Loucy (cell line): ENCODE data around the gene ZNF230.

Experiments used
- H2AFZ ChIP-seq: fragments of 200-600 bp; sonication (generic); 2 replicates; pipeline ENCODE4 v1.6.0; 2016; ENCODE audit warnings: antibody characterized with exemption, mild to moderate bottlenecking, low read length, moderate library complexity
- H3F3A ChIP-seq: fragments of 200-600 bp; 2 replicates; pipeline ENCODE4 v1.6.0; 2016; ENCODE audit warnings: antibody characterized with exemption, low read depth, mild to moderate bottlenecking
- H3K27me3 ChIP-seq: fragments of 200-600 bp; sonication (generic); 2 replicates; pipeline ENCODE4 v1.6.1; 2014; ENCODE audit warnings: low read length, mild to moderate bottlenecking; ENCODE audit not compliant: insufficient read depth, poor library complexity, severe bottlenecking
- H3K36me3 ChIP-seq: fragments of 200-600 bp; sonication (generic); 2 replicates; pipeline ENCODE4 v1.6.1; 2016; ENCODE audit warnings: low read length; ENCODE audit not compliant: insufficient read depth
- H3K4me1 ChIP-seq: fragments of 200-600 bp; sonication (generic); 2 replicates; pipeline ENCODE4 v1.5.1; 2014; ENCODE audit warnings: low read length, mild to moderate bottlenecking; ENCODE audit not compliant: insufficient read depth, poor library complexity, severe bottlenecking
- H3K4me2 ChIP-seq: fragments of 200-600 bp; sonication (generic); 2 replicates; pipeline ENCODE4 v1.6.0; 2014; ENCODE audit warnings: antibody characterized with exemption, low read length, low read depth, mild to moderate bottlenecking; ENCODE audit not compliant: poor library complexity, severe bottlenecking
- H3K4me3 ChIP-seq: fragments of 200-600 bp; sonication (generic); 2 replicates; pipeline ENCODE4 v1.5.1; 2014; ENCODE audit warnings: low read length, mild to moderate bottlenecking, mixed read lengths; ENCODE audit not compliant: poor library complexity, severe bottlenecking
- H3K79me2 ChIP-seq: fragments of 200-600 bp; sonication (generic); 2 replicates; pipeline ENCODE4 v1.6.1; 2014; ENCODE audit warnings: low read length; ENCODE audit not compliant: insufficient read depth
- H3K9ac ChIP-seq: fragments of 200-600 bp; sonication (generic); 2 replicates; pipeline ENCODE4 v1.6.0; 2014; ENCODE audit warnings: mild to moderate bottlenecking, low read depth, low read length, moderate library complexity; ENCODE audit not compliant: poor library complexity, severe bottlenecking
- H3K9me2 ChIP-seq: fragments of 200-600 bp; sonication (generic); replicated peaks from 2 replicates; pipeline ENCODE4 v1.6.1; 2016; ENCODE audit warnings: low read depth, low read length, mixed read lengths
- H3K9me3 ChIP-seq: fragments of 200-600 bp; sonication (generic); 2 replicates; pipeline ENCODE4 v1.6.1; 2014; ENCODE audit warnings: mild to moderate bottlenecking, antibody characterized with exemption, low read length, low read depth; ENCODE audit not compliant: insufficient read depth
- H4K20me1 ChIP-seq: fragments of 200-600 bp; sonication (generic); 2 replicates; pipeline ENCODE4 v1.6.0; 2014; ENCODE audit warnings: antibody characterized with exemption, low read length, mild to moderate bottlenecking; ENCODE audit not compliant: insufficient read depth, poor library complexity, severe bottlenecking
- EZH2phosphoT487 ChIP-seq: fragments of 200-600 bp; IDR thresholded peaks from 2 replicates; pipeline ENCODE4 v1.6.1; 2018; ENCODE audit warnings: antibody characterized with exemption, mild to moderate bottlenecking, moderate library complexity, borderline replicate concordance
- TF ChIP-seq, protein P1 (sequence below): fragments of 200-600 bp; sonication (generic); conservative IDR thresholded peaks from 2 replicates; pipeline ENCODE4 v1.5.1; 2014; ENCODE audit warnings: mild to moderate bottlenecking, antibody characterized with exemption, low read length

Gene ZNF230

GRCh38 chr19:44042147-44042546 lies 39.4 kb downstream of the ZNF230 start:
- Histone ChIP-seq H3K4me3 (no peak overlapping the region), H4K20me1 (no peaks in the 10 kb centered on the region), H3K4me1 (no peaks in the 10 kb centered on the region), H3K36me3 (no peaks in the 10 kb centered on the region), H3K4me2 (no peak overlapping the region), H3K9me2 (no peaks in the 10 kb centered on the region), H3K79me2 (no peaks in the 10 kb centered on the region), H3F3A (no peaks in the 10 kb centered on the region), H3K9me3 (no peaks in the 10 kb centered on the region; the same call in 1 of the 2 replicates), H3K9ac (no peak overlapping the region), H3K27me3 (no peaks in the 10 kb centered on the region), H2AFZ (no peak overlapping the region)
- TF ChIP-seq, protein P1, sequence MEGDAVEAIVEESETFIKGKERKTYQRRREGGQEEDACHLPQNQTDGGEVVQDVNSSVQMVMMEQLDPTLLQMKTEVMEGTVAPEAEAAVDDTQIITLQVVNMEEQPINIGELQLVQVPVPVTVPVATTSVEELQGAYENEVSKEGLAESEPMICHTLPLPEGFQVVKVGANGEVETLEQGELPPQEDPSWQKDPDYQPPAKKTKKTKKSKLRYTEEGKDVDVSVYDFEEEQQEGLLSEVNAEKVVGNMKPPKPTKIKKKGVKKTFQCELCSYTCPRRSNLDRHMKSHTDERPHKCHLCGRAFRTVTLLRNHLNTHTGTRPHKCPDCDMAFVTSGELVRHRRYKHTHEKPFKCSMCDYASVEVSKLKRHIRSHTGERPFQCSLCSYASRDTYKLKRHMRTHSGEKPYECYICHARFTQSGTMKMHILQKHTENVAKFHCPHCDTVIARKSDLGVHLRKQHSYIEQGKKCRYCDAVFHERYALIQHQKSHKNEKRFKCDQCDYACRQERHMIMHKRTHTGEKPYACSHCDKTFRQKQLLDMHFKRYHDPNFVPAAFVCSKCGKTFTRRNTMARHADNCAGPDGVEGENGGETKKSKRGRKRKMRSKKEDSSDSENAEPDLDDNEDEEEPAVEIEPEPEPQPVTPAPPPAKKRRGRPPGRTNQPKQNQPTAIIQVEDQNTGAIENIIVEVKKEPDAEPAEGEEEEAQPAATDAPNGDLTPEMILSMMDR = no peak
- no peak for TF ChIP-seq EZH2phosphoT487

DNA sequence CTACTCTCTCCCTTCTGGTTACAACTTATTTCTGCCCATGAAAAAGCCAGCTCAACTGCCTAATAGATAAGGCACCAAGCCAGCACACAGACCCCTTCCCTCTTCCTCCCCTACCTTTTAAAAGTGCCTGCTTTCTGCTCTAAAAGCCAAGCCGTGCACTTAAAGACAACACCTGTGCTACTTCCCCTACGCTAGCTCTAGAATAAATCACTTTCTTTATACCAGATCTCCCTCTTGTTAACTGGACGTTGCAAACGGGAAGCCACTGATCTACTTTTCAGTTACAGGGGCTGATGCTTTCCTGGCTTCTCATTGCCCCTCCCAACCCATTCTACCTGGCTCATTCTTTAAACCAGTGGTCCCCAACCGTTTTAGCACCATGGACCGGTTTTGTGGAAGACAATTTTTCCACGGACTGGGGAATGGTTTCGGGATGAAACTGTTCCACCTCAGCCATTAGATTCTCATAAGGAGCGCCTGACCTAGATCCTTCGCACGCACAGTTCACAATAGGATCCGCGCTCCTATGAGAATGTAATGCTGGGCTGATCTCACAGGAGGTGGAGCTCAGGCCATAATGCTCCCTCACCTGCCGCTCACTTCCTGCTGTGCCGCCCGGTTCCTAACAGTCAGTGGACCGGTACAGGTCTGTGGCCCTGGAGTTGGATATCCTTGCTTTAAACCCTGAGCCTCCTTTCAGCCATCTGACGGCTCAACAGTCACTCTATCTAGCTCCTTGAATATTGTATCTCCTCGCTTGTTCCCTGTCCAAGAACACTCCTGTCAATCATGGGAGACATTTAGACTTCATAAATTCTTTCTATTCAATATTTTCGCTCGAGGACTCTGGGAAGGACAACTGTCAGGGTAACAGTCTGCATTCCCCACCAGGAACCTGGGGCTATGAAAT lies 48.2 kb downstream of the ZNF230 start:
- H3K4me3 ChIP-seq = no peak overlapping the region
- H3K9ac ChIP-seq = no peak overlapping the region
- H3K4me2 ChIP-seq = no peak overlapping the region

GRCh38 chr19:44051650-44052402 lies 49.1 kb downstream of the ZNF230 start, which contains the start of gene ZNF223:
Gene ZNF223, plus strand, starts transcription at chr19:44052036. Its CDS starts 3,141 bp downstream, at chr19:44055177.
- H2AFZ ChIP-seq = no peak within 1 kb of the TSS

More for the DNA sequence above, 48.2 kb downstream of the ZNF230 start:
- Histone ChIP-seq H3F3A (no peaks in the 10 kb centered on the region), H3K79me2 (no peaks in the 10 kb centered on the region), H3K4me1 (no peaks in the 10 kb centered on the region), H2AFZ (no peak overlapping the region), H3K27me3 (no peaks in the 10 kb centered on the region), H4K20me1 (no peaks in the 10 kb centered on the region), H3K9me3 (no peaks in the 10 kb centered on the region), H3K9me2 (no peaks in the 10 kb centered on the region), H3K36me3 (no peaks in the 10 kb centered on the region)
- TF ChIP-seq, protein P1 = no peak
- no peak for TF ChIP-seq EZH2phosphoT487

More at GRCh38 chr19:44051650-44052402, 49.1 kb downstream of the ZNF230 start, which contains the start of gene ZNF223:
- Histone ChIP-seq H3K4me3 (no peak within 1 kb of the TSS), H3K4me2 (no peak within 1 kb of the TSS), H4K20me1 (no peaks in the 10 kb centered on the region), H3K9me2 (no peaks in the 10 kb centered on the region), H3K9me3 (no peaks in the 10 kb centered on the region), H3K36me3 (no peaks in the 10 kb centered on the region), H3K27me3 (no peaks in the 10 kb centered on the region), H3K9ac (no peak within 1 kb of the TSS), H3K4me1 (no peaks in the 10 kb centered on the region), H3F3A (no peaks in the 10 kb centered on the region), H3K79me2 (no peaks in the 10 kb centered on the region)
- TF ChIP-seq EZH2phosphoT487 = no peak
- TF ChIP-seq, protein P1 = no peak
